NOMO-1 treated with dmso at 0.1 percent for 144 hours (cell line): ENCODE measurements around the gene ZNF827.

Experiments
- DNase-seq: peaks from one replicate; lab custom pipeline; 2025; ENCODE audit not compliant: unreplicated experiment; lab: John Stamatoyannopoulos, UW

The ZNF827 gene

GRCh38 chr4:145804116-145804515 is 134.5 kb downstream of the ZNF827 start:
- DNase-seq = no peak

GRCh38 chr4:145799223-145799622 is 139.4 kb downstream of the ZNF827 start:
- DNase-seq = no peak

GRCh38 chr4:145797278-145797677 is 141.3 kb downstream of the ZNF827 start:
- DNase-seq = no peak

GRCh38 chr4:145796346-145796745 is 142.3 kb downstream of the ZNF827 start:
- peak; percentile 62 for DNase-seq

- peak; percentile 87 for DNase-seq
Observed at GRCh38 chr4:145795521-145795920, 143.1 kb downstream of the ZNF827 start.

GRCh38 chr4:145792429-145792828 is 146.2 kb downstream of the ZNF827 start:
- DNase-seq = no peak

GRCh38 chr4:145791988-145792387 is 146.6 kb downstream of the ZNF827 start:
- no peak for DNase-seq

- no peak for DNase-seq
Observed at GRCh38 chr4:145788755-145789154, 149.9 kb downstream of the ZNF827 start.

GRCh38 chr4:145786830-145787229 is 151.8 kb downstream of the ZNF827 start:
- no peak for DNase-seq

GRCh38 chr4:145786261-145786660 is 152.4 kb downstream of the ZNF827 start:
- DNase-seq = no peak

- no peak for DNase-seq
Observed at GRCh38 chr4:145785391-145786008, 153.1 kb downstream of the ZNF827 start.

GRCh38 chr4:145784036-145784435 is 154.6 kb downstream of the ZNF827 start:
- DNase-seq = no peak

GRCh38 chr4:145782756-145783155 is 155.9 kb downstream of the ZNF827 start:
- DNase-seq = no peak

- peak; percentile 23 for DNase-seq
Observed at GRCh38 chr4:145781351-145781750, 157.3 kb downstream of the ZNF827 start.

- no peak for DNase-seq
Observed at GRCh38 chr4:145779319-145779801, 159.3 kb downstream of the ZNF827 start.

GRCh38 chr4:145776208-145776607 is 162.4 kb downstream of the ZNF827 start:
- no peak for DNase-seq

GRCh38 chr4:145775406-145775805 is 163.2 kb downstream of the ZNF827 start:
- DNase-seq = no peak

- DNase-seq = no peak
Observed at GRCh38 chr4:145774473-145774872, 164.2 kb downstream of the ZNF827 start.

GRCh38 chr4:145773581-145774234 is 164.9 kb downstream of the ZNF827 start:
- no peak for DNase-seq

GRCh38 chr4:145772347-145772746 is 166.3 kb downstream of the ZNF827 start:
- DNase-seq = no peak

GRCh38 chr4:145770124-145770523 is 168.5 kb downstream of the ZNF827 start:
- DNase-seq = no peak

GRCh38 chr4:145769450-145770037 is 169.1 kb downstream of the ZNF827 start:
- DNase-seq = peak; percentile 24
